CD4-positive, alpha-beta T cell treated with Interleukin-1 beta for 1 hour (primary cell): ENCODE results near the gene DYNLT2B.
"Not testable (repeated sequence)": the region's sequence is repeated elsewhere in the genome, so short reads cannot be mapped to it uniquely, and the experiment has no call there.

Source experiments
- DNase-seq, 2 donors: peaks; one replicate each; pipeline ENCODE4 v3.0.0-alpha.2; 2020 to 2022

The DYNLT2B gene

GRCh38 chr3:196323691-196324090, 5.7 kb upstream of the DYNLT2B start:
- DNase-seq = no peak

- no peak for DNase-seq
These were observed 5.0 kb upstream of the DYNLT2B start for GRCh38 chr3:196323016-196323415.

- peak in 1 of 2 donors; percentile 35 for DNase-seq
These were observed 3.1 kb upstream of the DYNLT2B start for GRCh38 chr3:196321162-196321561.

- no peak for DNase-seq
These were observed 2.1 kb upstream of the DYNLT2B start for GRCh38 chr3:196320137-196320536.

- not testable (repeated sequence) for DNase-seq
These were observed 997 bp downstream of the DYNLT2B start for GRCh38 chr3:196316799-196317686.

- DNase-seq = no peak
These were observed 2.2 kb downstream of the DYNLT2B start for GRCh38 chr3:196315821-196316220.

GRCh38 chr3:196314597-196314996, 3.4 kb downstream of the DYNLT2B start:
- no peak for DNase-seq

GRCh38 chr3:196314086-196314485, 4.0 kb downstream of the DYNLT2B start:
- DNase-seq = not testable (repeated sequence)

GRCh38 chr3:196302960-196303359, 15.1 kb downstream of the DYNLT2B start:
- not testable (repeated sequence) for DNase-seq

GRCh38 chr3:196302551-196302950, 15.5 kb downstream of the DYNLT2B start:
- not testable (repeated sequence) for DNase-seq

GRCh38 chr3:196298521-196298920, 19.5 kb downstream of the DYNLT2B start:
- DNase-seq = no peak

GRCh38 chr3:196292286-196292923, 25.6 kb downstream of the DYNLT2B start:
- no peak for DNase-seq

- DNase-seq = no peak
These were observed 29.9 kb downstream of the DYNLT2B start for GRCh38 chr3:196288141-196288460.

- peak; percentile 79 to 84 for DNase-seq
These were observed 30.4 kb downstream of the DYNLT2B start, which contains the start of gene PCYT1A for GRCh38 chr3:196287440-196288140. Gene PCYT1A (minus strand): TSS chr3:196287726. CDS start chr3:196270531, 17,195 bp downstream.

GRCh38 chr3:196287090-196287439, 31.0 kb downstream of the DYNLT2B start:
- peak; percentile 21 to 29 for DNase-seq

- DNase-seq = no peak
These were observed 33.6 kb downstream of the DYNLT2B start for GRCh38 chr3:196284396-196284795.

- no peak for DNase-seq
These were observed 36.1 kb downstream of the DYNLT2B start for GRCh38 chr3:196281962-196282361.

- DNase-seq = no peak
These were observed 37.2 kb downstream of the DYNLT2B start for GRCh38 chr3:196280689-196281440.

GRCh38 chr3:196275126-196275525, 42.9 kb downstream of the DYNLT2B start:
- no peak for DNase-seq

GRCh38 chr3:196274585-196274984, 43.5 kb downstream of the DYNLT2B start:
- peak; percentile 51 to 80 for DNase-seq

- peak in 1 of 2 donors; percentile 11 for DNase-seq
These were observed 44.4 kb downstream of the DYNLT2B start for GRCh38 chr3:196273655-196274054.

GRCh38 chr3:196272826-196273225, 45.2 kb downstream of the DYNLT2B start:
- DNase-seq = no peak

GRCh38 chr3:196270499-196270898, 47.5 kb downstream of the DYNLT2B start:
- no peak for DNase-seq
